Fibroblast of lung (primary cell): ENCODE data around the gene METRNL.

Experiments
- CTCF ChIP-seq, 2 donors: IDR thresholded peaks in 1 of 2; conservative IDR thresholded peaks in 1 of 2; 1 replicate in 1 of 2; 2 replicates in 1 of 2; pipeline ENCODE4 v1.5.1; 2011 to 2012; ENCODE audit warnings: low read length in 2 of 2, control low read depth in 1 of 2, inconsistent platforms in 1 of 2, low read depth in 1 of 2, mild to moderate bottlenecking in 1 of 2
- EZH2 ChIP-seq: IDR thresholded peaks from 2 replicates; pipeline ENCODE4 v1.5.1; 2012; ENCODE audit warnings: low read length, control low read depth, mild to moderate bottlenecking; ENCODE audit errors: missing control alignments

DNA sequence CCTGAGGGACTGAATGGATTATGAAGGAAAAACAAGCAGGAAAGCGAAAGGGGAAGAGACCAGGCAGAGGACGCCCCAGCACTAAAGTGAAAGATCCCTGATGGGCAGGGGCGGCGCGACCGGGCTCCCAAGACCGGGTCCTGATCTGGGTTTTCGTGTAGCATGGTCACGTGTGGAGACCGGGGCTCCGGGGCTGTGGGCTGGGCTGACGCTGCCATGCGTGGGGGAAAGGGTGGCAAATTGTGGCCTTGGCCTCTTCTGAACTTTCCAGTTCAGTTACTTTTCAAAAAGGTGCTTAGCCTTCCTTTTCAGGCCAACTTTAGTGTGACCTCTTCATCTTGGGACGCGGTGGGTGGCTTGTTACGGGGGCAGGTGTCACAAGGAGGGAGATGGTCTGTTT is 57.5 kb downstream of the METRNL start:
- no peak for TF ChIP-seq CTCF (conservative IDR thresholded peaks at IDR 0.05 in 1 of 2, IDR thresholded peaks at IDR 0.05 in 1 of 2; ENCODE audit: low read depth in 1 of 2, low read length in 2 of 2)
- no peak for TF ChIP-seq EZH2
